Peyer's patch (tissue), 4 donors: ENCODE results near the gene GGCX.

Source experiments
- CTCF ChIP-seq, 6 experiments: fragments of 450-650 bp in 4 of 6; fragments of 200-600 bp in 2 of 6; sonication (generic) in 1 of 6; IDR thresholded peaks; one replicate each; pipeline ENCODE4 v1.5.1; 2017 to 2019; ENCODE audit warnings: antibody characterized with exemption in 6 of 6, mild to moderate bottlenecking in 3 of 6, moderate library complexity in 1 of 6
- POLR2A ChIP-seq, 2 donors: fragments of 450-650 bp; IDR thresholded peaks; one replicate each; pipeline ENCODE4 v1.5.1; 2017; ENCODE audit warnings: antibody characterized with exemption in 2 of 2, mild to moderate bottlenecking in 2 of 2, moderate library complexity in 2 of 2

- TF ChIP-seq CTCF (IDR thresholded peaks at IDR 0.05) = no peak
- no peak for TF ChIP-seq POLR2A (IDR thresholded peaks at IDR 0.05)
Observed at GRCh38 chr2:85554980-85555612, 6.2 kb downstream of the GGCX start.
